GM23338 (cell line): ENCODE data around the gene ADGRB2. TPM values are rescaled to one million over a fixed set of nuclear protein-coding genes. Genes with fewer than 3 reads are reported as not detected.

Source experiments
- ATAC-seq: fragments of 200-7000 bp; cut with Tn5 transposase; 3 replicates; pipeline ENCODE4 v1.9.1; 2020
- DNase-seq: peaks from one replicate; pipeline ENCODE4 v3.0.0-alpha.2; 2015; ENCODE audit warnings: low spot score
- H2AFZ ChIP-seq: fragments of 200-600 bp; sonication (generic); 2 replicates; pipeline ENCODE4 v1.8.0; 2016; ENCODE audit warnings: antibody characterized with exemption, mild to moderate bottlenecking, moderate library complexity
- H3F3A ChIP-seq: fragments of 200-600 bp; sonication (generic); replicated peaks from 2 replicates; pipeline ENCODE4 v1.8.0; 2017; ENCODE audit warnings: antibody characterized with exemption, mixed run types, low read depth
- H3K27ac ChIP-seq: fragments of 200-600 bp; sonication (generic); 2 replicates; pipeline ENCODE4 v1.6.1; 2016; ENCODE audit warnings: low read depth
- H3K27me3 ChIP-seq: fragments of 200-600 bp; sonication (generic); 2 replicates; pipeline ENCODE4 v1.8.0; 2016; ENCODE audit warnings: mild to moderate bottlenecking, mixed run types, moderate library complexity; ENCODE audit not compliant: insufficient read depth
- H3K36me3 ChIP-seq: fragments of 200-600 bp; sonication (generic); 2 replicates; pipeline ENCODE4 v1.8.0; 2016; ENCODE audit warnings: mild to moderate bottlenecking; ENCODE audit not compliant: insufficient read depth
- H3K4me1 ChIP-seq: fragments of 200-600 bp; sonication (generic); 2 replicates; pipeline ENCODE4 v1.8.0; 2016; ENCODE audit warnings: mild to moderate bottlenecking, moderate library complexity; ENCODE audit not compliant: insufficient read depth
- H3K4me2 ChIP-seq: fragments of 200-600 bp; sonication (generic); 2 replicates; pipeline ENCODE4 v1.7.1; 2017; ENCODE audit warnings: mixed run types
- H3K4me3 ChIP-seq: fragments of 200-600 bp; sonication (generic); 2 replicates; pipeline ENCODE4 v1.6.1; 2016; ENCODE audit warnings: mixed run types
- H3K79me2 ChIP-seq: fragments of 200-600 bp; sonication (generic); replicated peaks from 2 replicates; pipeline ENCODE4 v1.8.0; 2017; ENCODE audit warnings: mild to moderate bottlenecking; ENCODE audit not compliant: insufficient read depth
- H3K9me2 ChIP-seq: fragments of 200-600 bp; sonication (generic); 2 replicates; pipeline ENCODE4 v1.8.0; 2017; ENCODE audit not compliant: insufficient read depth
- H4K20me1 ChIP-seq: fragments of 200-600 bp; sonication (generic); replicated peaks from 2 replicates; pipeline ENCODE4 v1.8.0; 2017; ENCODE audit warnings: mild to moderate bottlenecking; ENCODE audit not compliant: insufficient read depth
- H3K27ac Mint-ChIP-seq: 2 replicates; pipeline ENCODE4 v1.8.0; 2020; ENCODE audit warnings: inconsistent platforms, mild to moderate bottlenecking, moderate library complexity, mixed read lengths
- H3K27me3 Mint-ChIP-seq: 3 replicates; pipeline ENCODE4 v1.8.0; 2022; ENCODE audit warnings: low read depth, mild to moderate bottlenecking, moderate library complexity, mixed read lengths, inconsistent platforms; ENCODE audit not compliant: insufficient read depth, poor library complexity
- H3K36me3 Mint-ChIP-seq: 3 replicates; pipeline ENCODE4 v1.8.0; 2021; ENCODE audit warnings: low read depth, mild to moderate bottlenecking, inconsistent platforms, moderate library complexity, mixed read lengths
- H3K4me1 Mint-ChIP-seq: 3 replicates; pipeline ENCODE4 v1.8.0; 2020; ENCODE audit warnings: mild to moderate bottlenecking, inconsistent platforms, mixed read lengths
- H3K4me3 Mint-ChIP-seq: 3 replicates; pipeline ENCODE4 v1.8.0; 2021; ENCODE audit warnings: moderate library complexity, mild to moderate bottlenecking, inconsistent platforms, mixed read lengths
- H3K9me3 Mint-ChIP-seq: 3 replicates; pipeline ENCODE4 v1.8.0; 2020; ENCODE audit warnings: moderate library complexity, mild to moderate bottlenecking, inconsistent platforms, mixed read lengths
- CREB1 ChIP-seq: fragments of 250-450 bp; sonication (Bioruptor Pico); IDR thresholded peaks from 2 replicates; pipeline ENCODE4 v1.5.0; 2020; ENCODE audit warnings: low read depth, mild to moderate bottlenecking, moderate library complexity
- EZH2 ChIP-seq: fragments of 200-600 bp; sonication (generic); IDR thresholded peaks from one replicate; pipeline ENCODE4 v1.8.0; 2017; ENCODE audit warnings: antibody characterized with exemption, mild to moderate bottlenecking, low read depth; ENCODE audit not compliant: unreplicated experiment
- EZH2phosphoT487 ChIP-seq: fragments of 200-600 bp; sonication (generic); IDR thresholded peaks from one replicate; pipeline ENCODE4 v1.8.1; 2018; ENCODE audit warnings: antibody characterized with exemption; ENCODE audit not compliant: unreplicated experiment
- JUNB ChIP-seq: IDR thresholded peaks from one replicate; pipeline ENCODE4 v1.6.1; 2016; ENCODE audit warnings: antibody characterized with exemption; ENCODE audit not compliant: unreplicated experiment
- NANOG ChIP-seq: IDR thresholded peaks from 2 replicates; pipeline ENCODE4 v1.6.1; 2016; ENCODE audit warnings: antibody characterized with exemption, borderline replicate concordance
- POLR2AphosphoS5 ChIP-seq: IDR thresholded peaks from 2 replicates; pipeline ENCODE4 v1.6.1; 2016; ENCODE audit warnings: antibody characterized with exemption, low read depth
- STAT1 ChIP-seq: IDR thresholded peaks from one replicate; pipeline ENCODE4 v1.6.1; 2016; ENCODE audit warnings: antibody characterized with exemption; ENCODE audit not compliant: unreplicated experiment
- ZNF114 ChIP-seq: fragments of 250-450 bp; sonication (Bioruptor Pico); IDR thresholded peaks from 2 replicates; pipeline ENCODE4 v1.5.0; 2020; ENCODE audit warnings: mild to moderate bottlenecking, moderate library complexity
- ZNF331 ChIP-seq: fragments of 250-450 bp; sonication (Bioruptor Pico); IDR thresholded peaks from 2 replicates; pipeline ENCODE4 v1.5.0; 2020; ENCODE audit warnings: low read depth, mild to moderate bottlenecking, moderate library complexity
- polyA plus RNA-seq: library from polyadenylated mRNA; unstranded; fragments of >200 nt; fragmentation: Nextera tagmentation; extraction: Ambion mirVana; gene quantifications from 2 replicates; pipeline ENCODE4 v1.2.1, GENCODE V29; 2016
- total RNA-seq: library from RNA; depleted of rRNA; stranded (reverse); fragments of >200 nt; shearing (Covaris generic); gene quantifications from 2 replicates; pipeline ENCODE4 v1.2.3, GENCODE V29; 2014
- TF ChIP-seq, protein P1 (sequence below): fragments of 250-450 bp; sonication (Bioruptor Pico); IDR thresholded peaks from 2 replicates; pipeline ENCODE4 v1.5.0; 2020; ENCODE audit warnings: mild to moderate bottlenecking, moderate library complexity
- TF ChIP-seq, protein P2 (sequence below), 2 experiments: fragments of 200-600 bp in 1 of 2; sonication (generic) in 1 of 2; conservative IDR thresholded peaks; 2 replicates each; pipeline versions ENCODE4 v1.5.1 to v1.6.1; 2016 to 2017; ENCODE audit warnings: antibody characterized with exemption in 2 of 2, low read depth in 2 of 2, mild to moderate bottlenecking in 2 of 2, moderate library complexity in 1 of 2
- TF ChIP-seq, protein P3 (sequence below): IDR thresholded peaks from 2 replicates; pipeline ENCODE4 v1.6.1; 2016; ENCODE audit warnings: antibody characterized with exemption
- TF ChIP-seq, protein P4 (sequence below): IDR thresholded peaks from one replicate; pipeline ENCODE4 v1.6.1; 2018; ENCODE audit warnings: antibody characterized with exemption; ENCODE audit not compliant: unreplicated experiment

The ADGRB2 gene
- total and polyA plus RNA-seq, 2 experiments from 2014 or later, result 8.0 to 27.8 TPM

DNA sequence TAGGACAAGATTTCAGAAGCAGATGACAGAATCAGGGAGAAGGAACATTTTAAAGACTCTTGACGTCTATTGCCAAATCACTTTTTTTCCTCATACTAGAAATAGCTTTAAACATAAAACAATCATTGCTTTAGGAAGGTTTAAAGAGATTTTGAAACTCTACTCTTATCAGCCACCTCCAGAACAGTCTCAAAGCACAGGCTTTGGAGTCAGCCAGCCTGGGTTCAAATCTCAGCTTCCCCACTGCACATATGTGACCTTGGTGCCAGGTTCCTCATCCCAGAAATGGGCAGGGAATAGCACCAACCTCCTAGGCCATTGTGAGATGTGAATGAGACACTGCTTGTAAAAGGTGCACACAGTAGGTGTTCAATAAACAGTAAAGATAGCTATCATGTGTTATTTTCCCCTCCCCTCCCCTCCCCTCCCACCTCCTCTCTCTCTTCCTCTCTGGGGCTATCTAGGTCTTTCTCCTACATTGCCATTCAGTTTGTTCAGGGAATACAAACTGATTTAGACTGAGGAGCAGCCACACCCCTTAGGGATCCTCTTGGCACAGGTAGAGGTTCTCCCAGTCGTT, 31.0 kb upstream of the ADGRB2 start:
- no peaks in the 10 kb centered on the region for H4K20me1 ChIP-seq
- ATAC-seq (no peak), DNase-seq (no peak)
- no peaks in the 10 kb centered on the region for H3K9me2 ChIP-seq
- no peaks in the 10 kb centered on the region for H3K9me3 Mint-ChIP-seq
- H3K4me2 ChIP-seq, result no peak overlapping the region
- H3K4me1 ChIP-seq, result peaks cover 3% of the 10 kb centered on the region; the same call in 1 of the 2 replicates
- no peak overlapping the region for H2AFZ ChIP-seq
- TF ChIP-seq, protein P1, sequence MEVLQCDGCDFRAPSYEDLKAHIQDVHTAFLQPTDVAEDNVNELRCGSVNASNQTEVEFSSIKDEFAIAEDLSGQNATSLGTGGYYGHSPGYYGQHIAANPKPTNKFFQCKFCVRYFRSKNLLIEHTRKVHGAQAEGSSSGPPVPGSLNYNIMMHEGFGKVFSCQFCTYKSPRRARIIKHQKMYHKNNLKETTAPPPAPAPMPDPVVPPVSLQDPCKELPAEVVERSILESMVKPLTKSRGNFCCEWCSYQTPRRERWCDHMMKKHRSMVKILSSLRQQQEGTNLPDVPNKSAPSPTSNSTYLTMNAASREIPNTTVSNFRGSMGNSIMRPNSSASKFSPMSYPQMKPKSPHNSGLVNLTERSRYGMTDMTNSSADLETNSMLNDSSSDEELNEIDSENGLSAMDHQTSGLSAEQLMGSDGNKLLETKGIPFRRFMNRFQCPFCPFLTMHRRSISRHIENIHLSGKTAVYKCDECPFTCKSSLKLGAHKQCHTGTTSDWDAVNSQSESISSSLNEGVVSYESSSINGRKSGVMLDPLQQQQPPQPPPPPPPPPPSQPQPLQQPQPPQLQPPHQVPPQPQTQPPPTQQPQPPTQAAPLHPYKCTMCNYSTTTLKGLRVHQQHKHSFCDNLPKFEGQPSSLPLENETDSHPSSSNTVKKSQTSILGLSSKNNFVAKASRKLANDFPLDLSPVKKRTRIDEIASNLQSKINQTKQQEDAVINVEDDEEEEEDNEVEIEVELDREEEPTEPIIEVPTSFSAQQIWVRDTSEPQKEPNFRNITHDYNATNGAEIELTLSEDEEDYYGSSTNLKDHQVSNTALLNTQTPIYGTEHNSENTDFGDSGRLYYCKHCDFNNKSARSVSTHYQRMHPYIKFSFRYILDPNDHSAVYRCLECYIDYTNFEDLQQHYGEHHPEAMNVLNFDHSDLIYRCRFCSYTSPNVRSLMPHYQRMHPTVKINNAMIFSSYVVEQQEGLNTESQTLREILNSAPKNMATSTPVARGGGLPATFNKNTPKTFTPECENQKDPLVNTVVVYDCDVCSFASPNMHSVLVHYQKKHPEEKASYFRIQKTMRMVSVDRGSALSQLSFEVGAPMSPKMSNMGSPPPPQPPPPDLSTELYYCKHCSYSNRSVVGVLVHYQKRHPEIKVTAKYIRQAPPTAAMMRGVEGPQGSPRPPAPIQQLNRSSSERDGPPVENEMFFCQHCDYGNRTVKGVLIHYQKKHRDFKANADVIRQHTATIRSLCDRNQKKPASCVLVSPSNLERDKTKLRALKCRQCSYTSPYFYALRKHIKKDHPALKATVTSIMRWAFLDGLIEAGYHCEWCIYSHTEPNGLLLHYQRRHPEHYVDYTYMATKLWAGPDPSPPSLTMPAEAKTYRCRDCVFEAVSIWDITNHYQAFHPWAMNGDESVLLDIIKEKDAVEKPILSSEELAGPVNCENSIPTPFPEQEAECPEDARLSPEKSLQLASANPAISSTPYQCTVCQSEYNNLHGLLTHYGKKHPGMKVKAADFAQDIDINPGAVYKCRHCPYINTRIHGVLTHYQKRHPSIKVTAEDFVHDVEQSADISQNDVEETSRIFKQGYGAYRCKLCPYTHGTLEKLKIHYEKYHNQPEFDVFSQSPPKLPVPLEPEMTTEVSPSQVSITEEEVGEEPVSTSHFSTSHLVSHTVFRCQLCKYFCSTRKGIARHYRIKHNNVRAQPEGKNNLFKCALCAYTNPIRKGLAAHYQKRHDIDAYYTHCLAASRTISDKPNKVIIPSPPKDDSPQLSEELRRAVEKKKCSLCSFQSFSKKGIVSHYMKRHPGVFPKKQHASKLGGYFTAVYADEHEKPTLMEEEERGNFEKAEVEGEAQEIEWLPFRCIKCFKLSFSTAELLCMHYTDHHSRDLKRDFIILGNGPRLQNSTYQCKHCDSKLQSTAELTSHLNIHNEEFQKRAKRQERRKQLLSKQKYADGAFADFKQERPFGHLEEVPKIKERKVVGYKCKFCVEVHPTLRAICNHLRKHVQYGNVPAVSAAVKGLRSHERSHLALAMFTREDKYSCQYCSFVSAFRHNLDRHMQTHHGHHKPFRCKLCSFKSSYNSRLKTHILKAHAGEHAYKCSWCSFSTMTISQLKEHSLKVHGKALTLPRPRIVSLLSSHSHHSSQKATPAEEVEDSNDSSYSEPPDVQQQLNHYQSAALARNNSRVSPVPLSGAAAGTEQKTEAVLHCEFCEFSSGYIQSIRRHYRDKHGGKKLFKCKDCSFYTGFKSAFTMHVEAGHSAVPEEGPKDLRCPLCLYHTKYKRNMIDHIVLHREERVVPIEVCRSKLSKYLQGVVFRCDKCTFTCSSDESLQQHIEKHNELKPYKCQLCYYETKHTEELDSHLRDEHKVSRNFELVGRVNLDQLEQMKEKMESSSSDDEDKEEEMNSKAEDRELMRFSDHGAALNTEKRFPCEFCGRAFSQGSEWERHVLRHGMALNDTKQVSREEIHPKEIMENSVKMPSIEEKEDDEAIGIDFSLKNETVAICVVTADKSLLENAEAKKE (CRISPR knock-in tag), result no peak
- TF ChIP-seq POLR2AphosphoS5 (no peak), ZNF331 (CRISPR knock-in tag) (no peak), STAT1 (no peak), EZH2 (no peak), CREB1 (CRISPR knock-in tag) (no peak), JUNB (no peak), EZH2phosphoT487 (no peak), ZNF114 (CRISPR knock-in tag) (no peak), NANOG (no peak)
- TF ChIP-seq, protein P2, sequence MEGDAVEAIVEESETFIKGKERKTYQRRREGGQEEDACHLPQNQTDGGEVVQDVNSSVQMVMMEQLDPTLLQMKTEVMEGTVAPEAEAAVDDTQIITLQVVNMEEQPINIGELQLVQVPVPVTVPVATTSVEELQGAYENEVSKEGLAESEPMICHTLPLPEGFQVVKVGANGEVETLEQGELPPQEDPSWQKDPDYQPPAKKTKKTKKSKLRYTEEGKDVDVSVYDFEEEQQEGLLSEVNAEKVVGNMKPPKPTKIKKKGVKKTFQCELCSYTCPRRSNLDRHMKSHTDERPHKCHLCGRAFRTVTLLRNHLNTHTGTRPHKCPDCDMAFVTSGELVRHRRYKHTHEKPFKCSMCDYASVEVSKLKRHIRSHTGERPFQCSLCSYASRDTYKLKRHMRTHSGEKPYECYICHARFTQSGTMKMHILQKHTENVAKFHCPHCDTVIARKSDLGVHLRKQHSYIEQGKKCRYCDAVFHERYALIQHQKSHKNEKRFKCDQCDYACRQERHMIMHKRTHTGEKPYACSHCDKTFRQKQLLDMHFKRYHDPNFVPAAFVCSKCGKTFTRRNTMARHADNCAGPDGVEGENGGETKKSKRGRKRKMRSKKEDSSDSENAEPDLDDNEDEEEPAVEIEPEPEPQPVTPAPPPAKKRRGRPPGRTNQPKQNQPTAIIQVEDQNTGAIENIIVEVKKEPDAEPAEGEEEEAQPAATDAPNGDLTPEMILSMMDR (conservative IDR thresholded peaks at IDR 0.05; ENCODE audit: low read depth in 2 of 2), result no peak
- TF ChIP-seq, protein P3, sequence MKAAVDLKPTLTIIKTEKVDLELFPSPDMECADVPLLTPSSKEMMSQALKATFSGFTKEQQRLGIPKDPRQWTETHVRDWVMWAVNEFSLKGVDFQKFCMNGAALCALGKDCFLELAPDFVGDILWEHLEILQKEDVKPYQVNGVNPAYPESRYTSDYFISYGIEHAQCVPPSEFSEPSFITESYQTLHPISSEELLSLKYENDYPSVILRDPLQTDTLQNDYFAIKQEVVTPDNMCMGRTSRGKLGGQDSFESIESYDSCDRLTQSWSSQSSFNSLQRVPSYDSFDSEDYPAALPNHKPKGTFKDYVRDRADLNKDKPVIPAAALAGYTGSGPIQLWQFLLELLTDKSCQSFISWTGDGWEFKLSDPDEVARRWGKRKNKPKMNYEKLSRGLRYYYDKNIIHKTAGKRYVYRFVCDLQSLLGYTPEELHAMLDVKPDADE, result no peak
- TF ChIP-seq, protein P4, sequence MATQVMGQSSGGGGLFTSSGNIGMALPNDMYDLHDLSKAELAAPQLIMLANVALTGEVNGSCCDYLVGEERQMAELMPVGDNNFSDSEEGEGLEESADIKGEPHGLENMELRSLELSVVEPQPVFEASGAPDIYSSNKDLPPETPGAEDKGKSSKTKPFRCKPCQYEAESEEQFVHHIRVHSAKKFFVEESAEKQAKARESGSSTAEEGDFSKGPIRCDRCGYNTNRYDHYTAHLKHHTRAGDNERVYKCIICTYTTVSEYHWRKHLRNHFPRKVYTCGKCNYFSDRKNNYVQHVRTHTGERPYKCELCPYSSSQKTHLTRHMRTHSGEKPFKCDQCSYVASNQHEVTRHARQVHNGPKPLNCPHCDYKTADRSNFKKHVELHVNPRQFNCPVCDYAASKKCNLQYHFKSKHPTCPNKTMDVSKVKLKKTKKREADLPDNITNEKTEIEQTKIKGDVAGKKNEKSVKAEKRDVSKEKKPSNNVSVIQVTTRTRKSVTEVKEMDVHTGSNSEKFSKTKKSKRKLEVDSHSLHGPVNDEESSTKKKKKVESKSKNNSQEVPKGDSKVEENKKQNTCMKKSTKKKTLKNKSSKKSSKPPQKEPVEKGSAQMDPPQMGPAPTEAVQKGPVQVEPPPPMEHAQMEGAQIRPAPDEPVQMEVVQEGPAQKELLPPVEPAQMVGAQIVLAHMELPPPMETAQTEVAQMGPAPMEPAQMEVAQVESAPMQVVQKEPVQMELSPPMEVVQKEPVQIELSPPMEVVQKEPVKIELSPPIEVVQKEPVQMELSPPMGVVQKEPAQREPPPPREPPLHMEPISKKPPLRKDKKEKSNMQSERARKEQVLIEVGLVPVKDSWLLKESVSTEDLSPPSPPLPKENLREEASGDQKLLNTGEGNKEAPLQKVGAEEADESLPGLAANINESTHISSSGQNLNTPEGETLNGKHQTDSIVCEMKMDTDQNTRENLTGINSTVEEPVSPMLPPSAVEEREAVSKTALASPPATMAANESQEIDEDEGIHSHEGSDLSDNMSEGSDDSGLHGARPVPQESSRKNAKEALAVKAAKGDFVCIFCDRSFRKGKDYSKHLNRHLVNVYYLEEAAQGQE, result no peak
- no peak overlapping the region for H3K27ac ChIP-seq
- no peaks in the 10 kb centered on the region for H3F3A ChIP-seq
- peaks cover 15% of the 10 kb centered on the region for H3K27me3 Mint-ChIP-seq
- H3K36me3 Mint-ChIP-seq, result no peaks in the 10 kb centered on the region
- H3K79me2 ChIP-seq, result no peaks in the 10 kb centered on the region
- H3K27ac Mint-ChIP-seq, result no peak overlapping the region
- no peaks in the 10 kb centered on the region for H3K36me3 ChIP-seq
- no peak overlapping the region for H3K4me3 ChIP-seq
- no peak overlapping the region for H3K4me3 Mint-ChIP-seq
- H3K27me3 ChIP-seq, result no peaks in the 10 kb centered on the region
- H3K4me1 Mint-ChIP-seq, result peaks cover 21% of the 10 kb centered on the region
